OCI-M2 (cell line): Measurements from ENCODE around the gene MRPL54.

Experiments used
- DNase-seq: peaks from one replicate; lab custom pipeline; 2025; ENCODE audit not compliant: unreplicated experiment; lab: John Stamatoyannopoulos, UW

Gene MRPL54

DNA sequence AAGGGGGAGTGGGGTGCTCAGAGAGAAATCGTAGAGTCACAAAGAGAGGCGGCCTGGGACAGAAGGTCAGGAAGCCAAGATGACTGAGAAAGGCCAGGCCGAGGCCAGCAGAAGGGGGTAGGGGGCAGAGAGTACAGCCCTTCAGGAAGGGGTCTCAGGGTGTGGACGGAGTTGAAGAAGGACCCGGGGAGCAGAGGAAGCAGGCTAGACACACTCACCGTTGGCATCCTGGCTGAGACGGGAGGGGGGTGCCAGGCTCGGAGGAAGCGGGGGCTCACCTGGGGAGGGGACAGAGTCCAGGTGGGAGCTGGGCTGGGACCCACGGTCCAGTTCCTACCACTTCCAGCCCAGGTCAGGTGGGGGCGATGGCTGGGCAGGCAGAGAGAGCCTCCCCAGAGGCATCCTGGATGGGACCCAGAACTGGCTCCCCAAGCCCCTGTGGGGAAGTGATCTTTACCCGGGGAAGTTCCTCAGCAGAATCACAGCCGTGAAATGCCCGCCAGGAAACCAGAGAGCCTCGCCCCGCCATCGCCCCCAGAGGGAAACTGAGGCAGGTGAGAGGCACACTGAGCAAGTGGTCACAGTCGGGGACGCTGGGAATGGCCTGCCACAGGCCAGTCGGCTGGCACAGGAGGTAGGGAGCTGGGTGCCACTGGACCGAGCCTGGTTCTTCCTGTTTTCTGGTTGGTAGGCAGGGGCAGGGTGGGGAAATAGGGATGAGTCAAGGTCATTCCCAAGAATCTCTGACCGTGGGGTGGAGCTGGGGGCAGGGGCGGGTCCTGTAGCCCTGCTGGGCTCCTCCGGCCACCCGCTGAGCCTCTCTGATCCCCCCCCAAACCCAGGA lies 22.3 kb downstream of the MRPL54 start:
- DNase-seq, result no peak

DNA sequence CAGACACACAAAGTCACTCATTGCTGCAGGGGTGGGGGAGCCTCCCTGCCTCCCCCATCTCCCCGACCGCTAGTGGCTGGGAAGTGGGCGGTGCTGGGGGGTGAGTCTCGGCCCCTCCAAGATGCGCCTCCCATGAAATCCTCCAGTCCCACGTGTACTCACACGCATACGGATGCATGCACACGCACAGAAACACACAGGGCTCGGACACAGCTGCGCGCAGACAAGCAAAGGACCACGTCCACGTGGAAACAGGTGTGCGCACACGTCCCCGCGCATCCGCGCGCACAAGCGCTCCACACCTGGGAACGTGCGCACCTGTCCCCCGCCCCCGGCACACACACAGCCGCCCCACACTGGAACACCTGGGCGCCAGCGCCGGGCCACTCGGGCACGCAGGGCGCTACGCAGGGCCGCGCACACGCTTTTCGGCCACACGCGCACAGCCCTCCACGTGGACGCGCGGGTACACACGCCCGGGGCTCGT lies 23.0 kb downstream of the MRPL54 start:
- no peak for DNase-seq

DNA sequence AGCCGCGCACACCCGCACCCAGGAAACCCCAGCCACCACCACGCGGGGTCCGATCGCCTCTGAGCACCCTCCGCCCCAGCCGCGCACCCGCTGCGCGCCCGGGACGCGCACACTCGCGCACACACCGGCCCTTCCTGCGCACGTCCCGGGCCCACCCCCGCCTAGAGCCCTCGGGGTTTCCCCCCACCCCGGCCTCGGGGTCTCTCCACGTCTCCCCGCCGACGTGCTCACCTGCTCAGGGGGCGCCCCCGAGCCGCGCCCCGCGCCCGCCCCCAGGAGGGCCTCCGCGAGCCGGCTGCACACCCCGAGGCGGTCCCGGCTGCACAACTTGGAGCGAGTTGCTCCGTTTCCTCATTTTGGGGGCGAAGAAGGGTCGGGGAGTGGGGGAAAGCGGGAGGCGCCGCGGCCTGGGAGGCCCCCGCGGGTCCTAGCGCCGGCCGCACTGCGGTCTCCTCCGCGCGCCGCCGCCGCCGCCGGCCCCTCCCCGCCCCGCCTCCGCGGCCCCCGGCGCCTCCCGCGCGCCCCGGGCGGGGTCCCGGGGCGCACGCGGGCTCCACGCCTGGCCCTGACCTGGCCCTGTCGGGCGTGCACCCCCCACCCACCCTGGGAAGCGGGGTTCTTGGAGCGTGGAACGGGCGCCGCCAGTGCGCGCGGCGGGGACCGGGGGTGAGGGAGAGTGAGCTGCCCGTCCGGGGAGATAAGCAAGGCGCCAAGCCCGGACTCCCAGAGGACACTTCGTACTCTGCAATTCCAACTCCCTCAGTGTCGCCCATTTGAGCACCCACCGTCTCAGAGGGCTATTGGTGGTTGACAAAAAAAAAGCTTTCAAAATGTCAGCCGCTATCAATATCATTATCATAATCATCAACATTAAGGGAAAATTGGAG lies 23.7 kb downstream of the MRPL54 start, which contains the start of gene MATK:
MATK (minus strand) TSS at position 444 of the 887 bp plus-strand sequence. CDS start 1,246 bp downstream, outside the sequence.
- DNase-seq, result no peak

DNA sequence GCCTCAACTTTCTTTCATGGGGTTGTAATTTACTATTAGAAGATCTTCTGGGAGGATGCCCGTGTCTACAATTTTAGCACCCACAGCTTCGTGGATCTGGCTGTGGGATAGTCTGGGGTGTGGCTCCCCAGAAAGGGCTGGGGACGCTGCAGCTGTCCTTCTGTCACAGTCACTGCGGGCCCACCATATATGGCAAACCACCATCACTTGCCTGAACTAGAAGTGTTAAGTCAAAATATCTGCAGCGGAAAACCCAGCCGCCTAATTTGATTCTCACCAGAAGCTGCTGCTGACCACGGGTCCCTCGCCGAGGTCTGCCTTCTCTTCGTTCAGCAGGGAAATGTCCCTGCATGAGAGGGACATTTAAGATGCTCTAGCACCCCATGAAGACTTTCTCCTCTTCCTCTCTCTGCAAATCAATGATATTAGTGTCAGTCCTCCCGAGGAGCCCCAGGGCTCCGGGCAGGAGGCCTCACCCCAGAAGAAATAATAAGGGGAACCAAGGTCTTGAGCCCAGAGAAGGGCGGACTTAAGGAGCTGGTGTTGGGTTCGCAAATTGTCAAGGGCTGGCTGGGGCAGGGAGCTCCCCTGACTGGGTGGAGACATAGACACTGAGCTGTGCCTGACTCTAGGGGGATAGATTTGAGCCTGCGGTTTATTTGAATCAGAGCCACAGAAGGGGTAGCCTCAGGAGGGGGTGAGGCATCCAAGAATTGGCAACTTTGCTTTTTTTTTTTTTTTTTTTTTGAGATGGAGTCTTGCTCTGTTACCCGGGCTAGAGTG lies 26.7 kb downstream of the MRPL54 start:
- DNase-seq, result no peak

DNA sequence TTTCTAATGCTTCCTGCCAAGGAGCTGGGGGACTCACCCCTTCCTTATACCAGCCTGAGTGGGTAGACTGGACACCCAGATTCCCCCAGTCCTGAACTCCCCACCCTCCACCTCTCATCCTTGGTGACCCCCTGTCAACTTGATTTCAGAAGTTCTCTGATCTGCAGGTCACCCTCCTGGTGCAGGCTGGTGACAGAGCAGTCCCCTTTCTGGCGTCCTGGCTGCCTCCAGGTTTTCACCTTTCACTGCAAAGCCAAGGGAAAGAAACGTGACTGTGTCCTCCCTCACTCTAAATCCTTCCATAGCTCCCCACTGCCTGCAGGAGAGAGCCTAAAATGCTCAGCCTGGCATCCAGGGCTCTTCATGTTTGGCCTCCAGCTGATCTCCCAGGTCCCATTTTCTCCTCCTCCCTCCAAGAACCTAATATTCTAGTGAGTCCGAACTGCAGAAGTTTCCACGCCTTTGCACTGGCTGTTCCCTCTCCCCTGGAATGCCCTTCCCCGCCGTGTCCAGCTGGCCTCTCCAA lies 27.8 kb downstream of the MRPL54 start:
- no peak for DNase-seq

DNA sequence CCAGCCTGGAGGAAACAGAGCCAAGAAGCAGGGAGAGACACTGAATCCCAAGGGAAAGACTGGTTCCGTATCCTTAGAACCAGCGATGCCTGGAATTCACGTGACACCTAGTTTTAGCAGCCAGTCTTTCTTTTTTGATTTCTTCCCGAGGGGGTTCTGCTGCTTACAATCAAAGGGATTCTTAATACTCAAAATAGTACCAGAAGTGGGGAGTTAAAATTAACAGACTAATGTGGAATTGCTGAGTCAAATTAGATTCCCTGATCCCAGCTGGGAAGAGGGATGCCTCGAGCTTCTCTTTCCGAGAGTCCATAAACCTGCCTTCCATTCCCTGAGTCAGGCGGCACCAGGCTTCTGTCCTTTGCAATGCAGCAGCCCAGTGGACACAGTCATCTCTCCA lies 28.5 kb downstream of the MRPL54 start:
- no peak for DNase-seq

DNA sequence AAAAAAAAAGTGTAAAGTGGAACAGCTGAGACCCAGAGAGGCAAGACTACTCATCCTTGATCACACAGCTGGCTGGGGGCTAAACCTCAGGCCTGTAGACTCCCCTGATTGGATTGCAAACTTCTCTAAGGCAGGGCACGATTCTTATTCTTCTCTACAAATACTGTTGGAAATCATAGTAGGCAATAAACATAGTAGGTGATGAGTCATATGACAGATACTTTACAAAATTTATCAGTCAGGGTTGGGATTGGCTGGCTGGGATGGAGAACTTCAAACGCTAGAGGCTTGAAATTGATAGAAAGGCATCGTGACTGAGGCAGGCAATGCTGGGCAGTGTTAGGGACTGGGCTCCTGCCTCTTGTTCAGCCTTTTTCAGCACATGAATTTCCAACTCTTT lies 29.6 kb downstream of the MRPL54 start:
- DNase-seq, result no peak

DNA sequence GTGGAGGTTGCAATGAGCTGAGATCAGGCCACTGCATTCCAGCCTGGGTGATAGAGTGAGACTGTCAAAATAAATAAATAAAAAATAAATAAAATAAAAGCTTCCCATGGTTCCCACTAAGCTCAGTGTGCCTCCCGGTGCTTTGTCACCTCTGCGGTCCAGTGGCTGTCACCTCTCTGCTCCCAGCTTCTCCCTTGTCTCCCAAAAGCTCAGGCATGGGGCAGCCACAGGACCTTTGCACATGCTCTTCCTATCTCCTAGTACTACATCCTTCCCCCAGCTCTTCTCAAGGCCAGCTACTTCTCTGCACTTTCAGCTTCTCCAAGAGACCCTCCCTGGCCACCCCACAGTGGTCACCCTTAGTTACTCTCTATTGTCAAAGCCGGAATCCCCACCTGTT lies 31.3 kb downstream of the MRPL54 start:
- no peak for DNase-seq

DNA sequence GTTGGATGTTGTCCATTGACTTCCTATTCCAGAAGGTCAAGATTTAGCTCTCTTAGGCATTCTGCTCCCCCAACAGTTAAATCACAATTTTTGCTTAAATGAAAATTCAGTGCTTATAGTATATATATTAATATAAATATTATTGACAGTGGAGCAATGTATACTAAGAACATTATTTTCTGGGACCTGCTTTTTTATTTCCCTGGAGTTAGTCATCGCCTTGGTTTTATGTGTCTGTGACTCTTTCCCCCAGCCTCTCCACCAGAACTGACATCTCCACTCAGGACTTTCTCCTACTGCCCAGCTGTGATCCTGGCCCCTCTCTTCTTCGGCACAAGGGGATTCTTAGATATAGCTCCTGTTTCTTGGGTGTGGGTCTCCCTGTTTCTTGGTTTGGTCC lies 33.9 kb downstream of the MRPL54 start:
- no peak for DNase-seq

DNA sequence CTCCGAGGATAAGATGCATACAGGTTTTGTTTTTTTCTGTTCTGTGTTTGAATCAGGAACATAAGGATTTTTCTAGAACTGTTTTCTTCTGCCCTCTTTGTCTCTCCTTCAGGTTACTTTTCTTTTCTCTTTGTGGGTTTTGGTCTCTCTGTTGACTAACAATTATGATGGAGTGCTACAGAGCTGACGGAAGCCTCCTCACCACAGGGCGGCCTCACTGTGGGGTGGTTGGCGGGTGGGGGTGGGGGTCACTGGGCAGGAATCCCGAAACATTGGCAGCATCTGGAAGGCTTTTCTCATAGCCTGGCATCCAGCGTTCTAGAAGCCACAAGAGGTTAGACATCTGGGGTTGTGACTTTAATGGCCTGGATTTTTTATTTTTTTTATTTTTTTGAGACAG lies 35.7 kb downstream of the MRPL54 start:
- DNase-seq, result no peak

DNA sequence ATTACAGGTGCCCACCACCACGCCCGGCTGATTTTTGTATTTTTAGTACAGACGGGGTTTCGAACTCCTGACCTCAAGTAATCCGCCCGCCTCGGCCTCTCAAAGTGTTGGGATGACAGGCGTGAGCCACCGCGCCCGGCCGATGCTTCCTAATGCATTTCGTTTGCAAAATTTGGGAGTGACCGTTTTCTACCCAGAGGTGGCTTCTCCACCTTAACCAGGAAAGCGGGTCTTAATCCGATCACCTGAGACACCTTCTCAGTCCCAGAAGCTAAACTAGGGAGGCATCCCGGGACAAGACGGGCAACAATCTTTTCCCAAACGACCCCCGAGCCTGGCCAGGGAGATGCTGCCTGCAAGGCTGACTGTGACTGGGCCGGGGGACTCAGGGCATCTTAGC lies 38.5 kb downstream of the MRPL54 start:
- DNase-seq, result no peak

DNA sequence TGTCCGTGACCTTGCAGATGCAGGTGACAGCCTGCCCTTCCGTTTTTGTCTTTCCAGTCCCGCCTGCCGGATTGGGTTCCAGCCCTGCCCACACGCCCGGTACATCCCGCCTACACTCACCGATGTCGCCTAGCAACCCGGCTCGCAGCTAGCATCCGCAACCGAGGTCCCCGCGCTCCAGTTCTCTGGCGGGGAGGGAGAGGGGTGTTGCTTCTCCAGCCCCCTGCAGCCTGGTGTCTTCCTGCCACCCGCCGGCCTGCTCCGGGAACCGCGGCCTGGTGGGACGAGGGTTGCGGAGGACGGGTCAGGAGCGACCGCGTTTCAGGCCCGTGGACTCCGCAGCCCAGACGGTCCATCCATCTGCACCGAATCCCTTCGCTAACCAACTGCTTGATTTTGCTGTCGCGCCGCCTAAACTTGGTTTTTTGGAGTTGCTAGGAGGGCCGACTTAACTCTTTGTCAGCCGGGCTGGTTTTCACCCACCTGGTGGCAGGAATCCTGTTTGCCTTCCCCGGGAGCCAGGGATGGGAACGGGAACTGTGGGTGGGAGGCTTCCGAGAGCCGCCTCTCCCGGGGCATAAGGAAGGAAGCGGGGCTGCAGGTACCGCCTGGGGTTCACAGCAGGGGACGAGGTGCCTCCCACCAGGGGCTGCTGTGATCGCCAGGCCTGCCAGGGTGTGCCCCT lies 39.1 kb downstream of the MRPL54 start:
- DNase-seq, result no peak

DNA sequence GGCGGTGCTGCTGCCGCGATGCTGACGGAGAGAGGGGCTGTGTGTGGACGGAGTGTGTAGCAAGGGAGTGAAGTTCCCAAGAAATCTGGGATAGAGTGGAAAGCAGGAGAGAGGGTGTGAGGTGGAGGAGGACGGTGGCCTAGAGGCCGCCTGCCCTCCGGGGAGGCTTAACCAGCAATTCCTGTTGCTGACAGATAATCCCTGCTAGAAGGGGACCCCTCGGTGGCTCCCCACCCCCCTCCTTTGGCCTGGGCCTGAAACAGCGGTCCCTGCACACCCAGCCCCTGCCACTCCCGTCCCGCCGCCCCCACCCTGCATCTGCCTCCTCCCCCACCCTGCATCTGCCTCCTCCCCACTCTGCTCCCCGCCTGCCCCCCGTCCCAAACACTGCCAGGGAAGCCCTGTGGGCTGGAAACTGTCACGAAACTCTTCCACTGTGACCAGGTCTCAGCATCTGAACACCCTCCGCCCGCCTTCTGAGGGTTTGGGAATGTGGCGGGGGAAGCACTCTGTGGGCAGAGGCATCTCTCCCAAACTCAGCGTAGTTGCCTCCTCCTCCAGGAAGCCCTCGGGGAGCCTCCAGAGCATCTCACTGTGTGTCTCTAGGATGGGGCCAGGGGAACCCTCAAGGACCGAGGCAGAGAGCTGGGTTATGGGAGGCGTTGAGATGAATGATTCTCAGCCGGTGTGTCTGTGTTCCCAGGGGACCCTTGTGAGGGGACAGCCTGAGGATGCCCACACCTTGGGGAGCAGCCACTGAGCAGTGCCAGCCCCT lies 40.8 kb downstream of the MRPL54 start:
- no peak for DNase-seq

DNA sequence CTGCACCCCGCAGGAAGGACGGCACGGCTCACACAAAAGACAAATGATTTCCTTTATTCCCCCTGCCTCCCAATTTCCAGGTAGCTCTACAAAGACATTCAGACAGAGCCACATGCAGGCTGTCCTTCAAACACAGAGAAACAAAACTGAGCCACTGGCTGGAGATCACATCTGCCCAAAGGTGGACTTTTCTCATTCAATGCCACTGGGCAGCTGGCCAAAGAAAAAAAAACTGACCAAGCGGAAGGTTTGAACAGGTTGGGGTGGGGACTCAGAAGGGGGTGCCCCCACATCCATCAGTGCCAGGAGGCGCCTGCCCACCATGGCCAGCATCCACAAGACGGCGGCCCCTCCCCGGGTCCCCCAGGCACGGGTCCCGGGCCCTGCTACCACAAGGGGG lies 41.5 kb downstream of the MRPL54 start:
- no peak for DNase-seq

DNA sequence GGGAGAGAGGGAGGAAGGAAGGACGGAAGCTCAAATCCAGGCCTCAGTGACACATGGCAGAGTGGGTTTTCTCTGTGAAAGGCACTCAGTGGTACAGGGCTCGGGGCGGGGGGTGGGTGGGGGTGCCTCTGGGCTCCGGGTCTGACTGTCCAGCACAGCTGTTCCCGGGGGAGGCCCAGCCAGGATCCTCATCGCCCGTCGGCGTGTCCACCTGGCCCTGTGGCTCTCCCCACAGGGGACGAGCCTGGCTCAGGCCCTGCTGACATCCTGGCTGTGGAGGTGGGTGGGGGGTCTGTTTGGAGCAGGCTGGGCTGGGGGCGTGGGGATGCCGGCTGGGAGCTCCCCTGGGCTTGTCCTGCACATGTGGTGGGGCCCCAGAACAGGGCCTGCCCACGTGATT lies 41.9 kb downstream of the MRPL54 start:
- no peak for DNase-seq

DNA sequence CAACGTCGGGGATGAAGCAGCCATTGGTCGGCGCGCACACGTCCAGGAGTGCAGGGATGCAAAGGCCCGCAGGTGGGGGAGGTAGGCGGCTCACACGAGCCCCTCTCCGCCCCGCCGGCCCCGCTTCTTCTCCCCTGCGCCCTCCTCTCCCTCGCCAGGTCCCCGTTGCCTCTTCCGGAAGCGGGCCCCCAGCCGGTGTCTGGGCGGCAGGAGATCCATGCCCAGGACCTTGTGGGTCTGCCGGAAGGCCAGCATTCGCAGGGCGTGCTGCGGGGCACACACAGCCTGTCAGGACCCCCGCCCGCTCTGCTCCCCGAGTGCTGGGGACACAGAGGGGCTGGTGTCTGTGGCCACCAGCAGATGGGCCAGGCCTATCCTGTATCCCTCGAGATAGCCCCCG lies 43.4 kb downstream of the MRPL54 start:
- DNase-seq, result no peak

DNA sequence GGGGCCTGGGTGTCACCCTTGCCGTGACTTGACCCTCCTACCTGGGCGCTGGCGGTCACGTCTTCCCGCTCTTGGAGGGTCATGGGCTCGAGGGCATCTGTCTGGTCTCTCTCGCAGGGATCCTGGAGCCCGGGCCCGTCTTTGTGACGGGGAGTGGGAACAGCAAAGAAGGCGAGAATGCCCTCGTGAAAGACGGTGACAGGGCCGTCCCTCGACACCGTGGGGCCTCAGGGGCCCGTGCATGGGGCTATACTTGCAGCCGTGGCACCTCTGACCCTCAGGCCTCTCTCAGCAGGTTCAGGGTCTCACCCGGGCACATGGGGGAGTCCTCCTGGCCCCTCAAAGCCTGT lies 44.6 kb downstream of the MRPL54 start:
- DNase-seq, result no peak

DNA sequence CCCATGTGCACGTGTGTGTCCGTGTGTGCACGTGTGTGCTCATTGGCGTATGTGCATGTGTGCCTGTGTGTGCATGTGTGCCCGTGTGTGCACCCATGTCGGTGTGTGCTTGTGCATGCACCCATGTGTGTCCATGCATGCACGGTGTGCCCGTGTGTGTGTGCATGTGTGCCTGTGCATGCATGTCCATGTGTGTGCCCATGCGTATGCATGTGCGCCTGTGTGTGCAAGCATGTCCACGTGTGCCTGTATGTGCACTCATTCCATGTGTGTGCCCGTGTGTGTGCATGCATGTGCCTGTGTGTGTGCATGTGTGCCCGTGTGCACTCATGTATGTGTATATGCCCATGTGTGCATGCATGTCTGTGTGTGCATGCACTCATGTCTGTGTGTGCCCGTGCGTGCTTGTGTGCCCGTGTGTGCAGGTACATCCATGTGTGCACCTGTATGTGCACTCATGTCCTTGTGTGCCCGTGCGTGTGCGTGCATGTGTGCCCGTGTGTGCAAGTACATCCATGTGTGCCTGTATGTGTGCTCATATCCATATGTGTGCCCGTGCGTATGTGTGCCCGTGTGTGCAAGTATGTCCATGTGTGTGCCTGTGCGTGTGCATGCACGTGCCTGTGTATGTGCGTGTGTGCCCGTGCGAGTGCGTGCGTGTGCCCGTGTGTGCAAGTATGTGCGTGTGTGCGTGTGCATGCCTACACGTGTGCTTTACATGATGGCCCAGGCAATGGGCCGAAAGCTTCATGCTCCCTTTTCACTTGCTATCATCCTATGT lies 45.3 kb downstream of the MRPL54 start:
- DNase-seq, result no peak
